H9 (cell line): Measurements from ENCODE around the gene TTBK1. TPM values are rescaled to one million over a fixed set of nuclear protein-coding genes. Genes with fewer than 3 reads are reported as not detected.

Source experiments
- DNase-seq: peaks from one replicate; pipeline ENCODE4 v3.0.0-alpha.2; 2017
- H2AFZ ChIP-seq: one replicate; pipeline ENCODE4 v1.6.1; 2013; ENCODE audit warnings: mild to moderate bottlenecking, low read length, control low read depth, moderate library complexity
- H2AK5ac ChIP-seq: 2 replicates; pipeline ENCODE4 v1.6.1; 2013; ENCODE audit warnings: low read length, control low read depth, mixed read lengths; ENCODE audit not compliant: insufficient read length
- H2BK120ac ChIP-seq: one replicate; pipeline ENCODE4 v1.6.1; 2013; ENCODE audit warnings: low read depth, mild to moderate bottlenecking, low read length, control low read depth, inconsistent platforms; ENCODE audit not compliant: poor library complexity, severe bottlenecking
- H2BK12ac ChIP-seq: 2 replicates; pipeline ENCODE4 v1.6.1; 2013; ENCODE audit warnings: low read length, control low read depth, mixed read lengths, low read depth; ENCODE audit not compliant: insufficient read length
- H2BK15ac ChIP-seq: 2 replicates; pipeline ENCODE4 v1.6.1; 2013; ENCODE audit warnings: low read depth, low read length, control low read depth
- H2BK20ac ChIP-seq: one replicate; pipeline ENCODE4 v1.6.1; 2013; ENCODE audit warnings: low read depth, mild to moderate bottlenecking, low read length, control low read depth, inconsistent platforms; ENCODE audit not compliant: poor library complexity, severe bottlenecking
- H2BK5ac ChIP-seq: 2 replicates; pipeline ENCODE4 v1.6.1; 2013; ENCODE audit warnings: low read length, control low read depth, mixed read lengths; ENCODE audit not compliant: insufficient read length
- H3K14ac ChIP-seq: 2 replicates; pipeline ENCODE4 v1.6.1; 2013; ENCODE audit warnings: low read length, control low read depth; ENCODE audit not compliant: insufficient read depth
- H3K18ac ChIP-seq: 2 replicates; pipeline ENCODE4 v1.6.1; 2013; ENCODE audit warnings: low read depth, mild to moderate bottlenecking, mixed read lengths, low read length, control low read depth; ENCODE audit not compliant: insufficient read length
- H3K23ac ChIP-seq: 2 replicates; pipeline ENCODE4 v1.6.1; 2013; ENCODE audit warnings: low read length, control low read depth, mixed read lengths, low read depth; ENCODE audit not compliant: insufficient read length
- H3K23me2 ChIP-seq: 2 replicates; pipeline ENCODE4 v1.6.1; 2013; ENCODE audit warnings: low read depth, mild to moderate bottlenecking, mixed read lengths, low read length, control low read depth; ENCODE audit not compliant: insufficient read length, poor library complexity, severe bottlenecking
- H3K27ac ChIP-seq: 2 replicates; pipeline ENCODE4 v1.5.1; 2013; ENCODE audit warnings: low read length, control low read depth, mixed read lengths, low read depth; ENCODE audit not compliant: insufficient read length
- H3K27me3 ChIP-seq: 2 replicates; pipeline ENCODE4 v1.6.1; 2013; ENCODE audit warnings: low read length, control low read depth, inconsistent platforms; ENCODE audit not compliant: insufficient read depth
- H3K4ac ChIP-seq: 2 replicates; pipeline ENCODE4 v1.6.1; 2013; ENCODE audit warnings: low read depth, mild to moderate bottlenecking, control low read depth, inconsistent platforms, low read length, moderate library complexity
- H3K4me1 ChIP-seq: 2 replicates; pipeline ENCODE4 v1.6.1; 2013; ENCODE audit warnings: low read length, control low read depth, inconsistent platforms; ENCODE audit not compliant: insufficient read depth
- H3K4me2 ChIP-seq: 2 replicates; pipeline ENCODE4 v1.6.1; 2013; ENCODE audit warnings: low read length, control low read depth, mixed read lengths; ENCODE audit not compliant: insufficient read length, insufficient read depth
- H3K56ac ChIP-seq: 2 replicates; pipeline ENCODE4 v1.6.1; 2013; ENCODE audit warnings: low read depth, mild to moderate bottlenecking, mixed read lengths, low read length, control low read depth; ENCODE audit not compliant: insufficient read length
- H3K79me1 ChIP-seq: 2 replicates; pipeline ENCODE4 v1.6.1; 2013; ENCODE audit warnings: low read depth, mild to moderate bottlenecking, moderate library complexity, low read length, control low read depth, inconsistent platforms; ENCODE audit not compliant: insufficient read depth, poor library complexity, severe bottlenecking
- H3K79me2 ChIP-seq: 2 replicates; pipeline ENCODE4 v1.6.1; 2013; ENCODE audit warnings: low read length, control low read depth, inconsistent platforms; ENCODE audit not compliant: insufficient read depth
- H3K9ac ChIP-seq: 2 replicates; pipeline ENCODE4 v1.6.1; 2013; ENCODE audit warnings: low read length, control low read depth, mixed read lengths; ENCODE audit not compliant: insufficient read length; ENCODE audit errors: extremely low read depth
- H3K9me3 ChIP-seq: one replicate; pipeline ENCODE4 v1.6.1; 2013; ENCODE audit warnings: low read depth, low read length, inconsistent platforms; ENCODE audit not compliant: control insufficient read depth
- H3T11ph ChIP-seq: one replicate; pipeline ENCODE4 v1.6.1; 2013; ENCODE audit warnings: mild to moderate bottlenecking, low read length, control low read depth, inconsistent platforms
- H4K20me1 ChIP-seq: one replicate; pipeline ENCODE4 v1.6.1; 2013; ENCODE audit not compliant: control insufficient read depth, insufficient read length, insufficient read depth
- H4K5ac ChIP-seq: 2 replicates; pipeline ENCODE4 v1.6.1; 2013; ENCODE audit warnings: low read depth, mild to moderate bottlenecking, mixed read lengths, low read length, control low read depth; ENCODE audit not compliant: insufficient read length
- H4K8ac ChIP-seq: replicated peaks from 2 replicates; pipeline ENCODE4 v1.6.1; 2013; ENCODE audit warnings: low read length, control low read depth, mixed read lengths, low read depth; ENCODE audit not compliant: insufficient read length
- H4K91ac ChIP-seq: 2 replicates; pipeline ENCODE4 v1.6.1; 2013; ENCODE audit warnings: low read depth, mild to moderate bottlenecking, moderate library complexity, mixed read lengths, low read length, control low read depth; ENCODE audit not compliant: insufficient read length
- H3K27ac Mint-ChIP-seq, 3 experiments: 2 replicates in 2 of 3; 3 replicates in 1 of 3; pipeline ENCODE4 v1.8.0; 2020 to 2021; ENCODE audit warnings: mixed read lengths in 3 of 3, mild to moderate bottlenecking in 1 of 3, moderate library complexity in 1 of 3
- H3K27me3 Mint-ChIP-seq: 2 replicates; pipeline ENCODE4 v1.8.0; 2021; ENCODE audit warnings: low read depth, mild to moderate bottlenecking, moderate library complexity, mixed read lengths
- H3K36me3 Mint-ChIP-seq, 3 experiments: 2 replicates in 2 of 3; 3 replicates in 1 of 3; pipeline ENCODE4 v1.8.0; 2020 to 2021; ENCODE audit warnings: low read depth in 3 of 3, mixed read lengths in 3 of 3; ENCODE audit not compliant: insufficient read depth in 1 of 3
- H3K4me1 Mint-ChIP-seq, 2 experiments: 2 replicates each; pipeline ENCODE4 v1.8.0; 2020; ENCODE audit warnings: mixed read lengths in 2 of 2
- H3K4me3 Mint-ChIP-seq, 2 experiments: 2 replicates in 1 of 2; 3 replicates in 1 of 2; pipeline ENCODE4 v1.8.0; 2020 to 2021; ENCODE audit warnings: mild to moderate bottlenecking in 2 of 2, mixed read lengths in 2 of 2, moderate library complexity in 1 of 2
- H3K9me3 Mint-ChIP-seq, 2 experiments: 2 replicates in 1 of 2; 3 replicates in 1 of 2; pipeline ENCODE4 v1.8.0; 2020; ENCODE audit warnings: mild to moderate bottlenecking in 2 of 2, mixed read lengths in 2 of 2, moderate library complexity in 1 of 2
- CTCF ChIP-seq: fragments of 200-600 bp; sonication (generic); conservative IDR thresholded peaks from 3 replicates; pipeline ENCODE4 v1.8.0; 2021; ENCODE audit warnings: antibody characterized with exemption, mild to moderate bottlenecking
- WGBS: extraction: QIAGEN DNeasy Blood & Tissue Kit; methylation state at CpG from one replicate; pipeline ENCODE4 v1.1.7; 2013; ENCODE audit warnings: missing lambda C conversion rate, low lambda C conversion rate, mixed read lengths; ENCODE audit not compliant: insufficient read length; ENCODE audit errors: extremely low coverage; 5-methylcytosine and 5-hydroxymethylcytosine counted together
- total RNA-seq: library from RNA; stranded (reverse); gene quantifications from 2 replicates; pipeline ENCODE4 v1.2.1, GENCODE V29; 2021

TTBK1 gene
- total RNA-seq, 1 experiment from 2014 or later, result 1.6 TPM

DNA sequence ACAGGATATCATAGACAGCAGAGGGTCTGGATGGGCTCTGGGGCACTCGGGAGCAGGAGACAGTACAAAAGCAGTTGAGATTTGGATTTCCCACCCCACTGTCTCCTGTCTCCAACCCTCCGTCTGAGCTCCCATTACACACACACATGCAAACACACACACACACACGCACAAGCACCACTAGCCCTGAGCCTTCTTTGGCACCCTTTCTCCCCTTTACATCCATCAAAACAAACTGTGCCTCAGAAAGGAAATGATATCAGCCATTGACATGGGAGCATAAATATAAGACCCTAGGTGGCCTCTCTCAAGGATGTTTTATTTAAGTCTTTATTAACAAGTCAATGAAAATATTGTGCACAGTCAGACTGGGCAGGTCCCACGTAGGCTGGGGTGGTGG is 17.5 kb downstream of the TTBK1 start:
- Histone ChIP-seq H4K20me1 (no peaks in the 10 kb centered on the region), H3K4ac (no peak overlapping the region), H2BK5ac (no peak overlapping the region), H3K56ac (no peak overlapping the region), H2AK5ac (no peak overlapping the region), H3T11ph (no peak overlapping the region), H4K91ac (no peak overlapping the region), H3K27ac (no peak overlapping the region), H3K23me2 (no peaks in the 10 kb centered on the region), H3K14ac (no peak overlapping the region), H4K8ac (no peak overlapping the region), H3K18ac (no peak overlapping the region), H4K5ac (no peak overlapping the region), H3K23ac (no peak overlapping the region), H2BK12ac (no peak overlapping the region), H3K4me2 (no peak overlapping the region), H3K4me1 (no peaks in the 10 kb centered on the region), H3K9me3 (no peaks in the 10 kb centered on the region), H2BK20ac (no peak overlapping the region), H2BK15ac (no peak overlapping the region), H2AFZ (no peak overlapping the region), H2BK120ac (no peak overlapping the region), H3K79me1 (no peaks in the 10 kb centered on the region), H3K9ac (no peak overlapping the region), H3K27me3 (no peaks in the 10 kb centered on the region), H3K79me2 (no peaks in the 10 kb centered on the region)
- Mint-ChIP-seq H3K36me3 (no peaks in the 10 kb centered on the region; a peak in 1 of 7 replicates), H3K4me1 (peaks cover 10 to 16% of the 10 kb centered on the region in 2 experiments), H3K27ac (no peak overlapping the region; a peak in 2 of 7 replicates), H3K9me3 (no peaks in the 10 kb centered on the region; a peak in 1 of 5 replicates), H3K4me3 (no peak overlapping the region), H3K27me3 (peaks cover under 1% of the 10 kb centered on the region; the same call in 1 of the 2 replicates)
- DNase-seq, result no peak
- WGBS, result no CpG with 5 or more reads among the region's 4 CpGs
- TF ChIP-seq CTCF, result no peak
